Astrocyte of the hippocampus (primary cell): ENCODE measurements around the gene SELE.
"Not testable (repeated sequence)": the region's sequence is repeated elsewhere in the genome, so short reads cannot be mapped to it uniquely, and the experiment has no call there.

Source experiments
- DNase-seq: peaks from one replicate; pipeline ENCODE4 v3.0.0; 2011; ENCODE audit warnings: low read depth, low spot score

SELE gene

DNA sequence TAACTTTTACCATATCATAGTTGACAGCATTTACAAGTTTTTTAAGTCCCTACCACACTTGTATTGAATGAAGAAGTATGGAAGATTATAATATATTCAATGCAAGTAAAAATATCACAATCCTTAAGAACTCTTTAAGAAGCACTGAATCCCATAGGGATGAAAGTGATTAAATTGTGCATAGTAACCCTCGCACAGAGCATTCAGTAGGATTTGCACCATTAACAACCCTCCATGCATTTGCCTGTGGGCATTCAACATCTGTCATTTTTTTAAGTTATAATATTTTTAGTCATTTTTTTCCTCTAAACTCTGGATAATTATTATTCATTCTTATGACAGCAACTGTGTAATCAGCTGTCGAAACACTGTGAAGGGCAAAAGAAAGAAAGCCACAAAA is 10.1 kb downstream of the SELE start:
- no peak for DNase-seq

- peak; percentile 46 for DNase-seq
Measured at GRCh38 chr1:169722779-169723178, 11.1 kb downstream of the SELE start.

GRCh38 chr1:169715100-169715499 is 18.8 kb downstream of the SELE start:
- not testable (repeated sequence) for DNase-seq

- DNase-seq: not testable (repeated sequence)
Measured at GRCh38 chr1:169713090-169713489, 20.8 kb downstream of the SELE start.

DNA sequence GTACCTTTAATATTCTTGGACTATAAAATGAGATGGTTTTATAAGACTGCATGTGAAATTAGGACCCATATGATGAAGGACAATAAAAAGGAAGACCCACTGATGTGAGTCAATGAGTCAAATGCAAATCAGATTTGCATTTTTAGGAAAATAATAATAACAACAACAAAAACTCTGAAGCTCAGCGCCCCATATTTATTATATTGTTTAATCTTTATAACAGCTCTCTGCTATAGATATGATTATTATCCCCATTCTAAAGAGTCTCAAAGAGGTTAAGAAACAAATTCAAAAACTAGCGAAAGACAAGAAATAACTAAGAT is 21.6 kb downstream of the SELE start:
- DNase-seq: no peak

DNA sequence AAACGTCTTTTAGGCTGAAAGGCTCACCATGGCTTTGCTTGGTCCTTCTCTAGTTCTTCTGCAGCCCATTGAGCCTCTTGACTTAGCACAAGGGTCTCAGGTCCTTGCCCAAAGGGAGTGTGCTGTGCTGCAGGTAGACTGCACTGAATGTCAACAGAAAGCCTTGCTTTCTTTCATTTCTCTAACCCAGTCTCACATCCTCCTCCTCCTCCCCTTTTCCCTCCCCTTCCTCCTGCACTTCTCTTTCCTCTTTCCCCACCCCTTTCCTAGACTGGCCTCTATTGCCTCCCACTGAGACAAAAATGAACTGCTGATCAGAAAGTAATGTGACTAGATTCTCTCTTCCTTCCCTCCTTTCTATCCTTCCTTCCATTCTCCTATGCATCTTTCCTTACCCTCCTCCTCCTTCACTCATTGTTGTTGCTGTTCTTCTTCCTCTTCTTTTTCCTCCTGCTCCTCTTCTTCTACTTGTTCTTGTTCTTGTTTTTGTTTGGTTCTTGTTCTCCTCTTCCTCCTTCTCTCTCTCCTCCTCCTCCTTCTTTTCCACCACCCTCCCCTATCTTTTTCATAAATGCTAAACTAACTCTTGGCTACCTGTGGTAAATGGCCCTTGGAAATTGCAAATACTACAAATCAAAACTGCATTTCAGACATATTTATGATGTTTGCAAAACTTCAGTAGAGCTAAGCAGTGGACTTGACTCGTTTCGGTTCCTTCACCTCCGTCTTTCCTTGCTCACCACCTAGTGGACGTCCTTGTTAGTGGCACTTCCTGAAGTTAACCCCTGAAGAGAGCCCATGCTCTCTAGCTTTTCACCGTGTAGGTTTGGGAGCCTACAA is 22.2 kb downstream of the SELE start, which contains the start of gene SELL:
Gene SELL, minus strand, starts transcription at position 152 of the 840 bp plus-strand sequence. Its CDS starts 122 bp downstream, at position 30.
- peak; percentile 75 for DNase-seq

DNA sequence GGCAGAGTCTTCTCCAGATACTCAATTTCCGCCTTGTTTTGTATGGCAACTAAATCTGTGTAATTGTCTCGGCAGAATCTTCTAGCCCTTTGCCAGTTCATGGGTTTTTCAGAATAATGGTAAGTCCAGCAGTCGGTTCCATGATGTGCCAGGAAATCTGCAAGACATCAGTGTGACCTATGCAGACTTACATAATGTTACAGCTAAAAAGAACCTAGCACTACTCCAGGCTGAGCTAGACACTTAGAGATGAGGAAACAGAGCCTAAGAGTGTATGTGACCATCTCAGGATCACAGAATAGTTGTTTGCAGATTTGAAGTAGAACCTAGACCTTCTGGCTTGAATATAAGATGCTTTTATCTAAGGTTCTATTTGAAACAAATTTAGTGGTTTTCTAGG is 25.2 kb downstream of the SELE start:
- DNase-seq: no peak

- DNase-seq: no peak
Measured at GRCh38 chr1:169707912-169708604, 25.8 kb downstream of the SELE start.

- DNase-seq: no peak
Measured at GRCh38 chr1:169704797-169705196, 29.1 kb downstream of the SELE start.

- DNase-seq: no peak
Measured at GRCh38 chr1:169701261-169702005, 32.4 kb downstream of the SELE start.

GRCh38 chr1:169699707-169700106 is 34.2 kb downstream of the SELE start:
- DNase-seq: no peak

- no peak for DNase-seq
Measured at GRCh38 chr1:169698976-169699375, 34.9 kb downstream of the SELE start.

DNA sequence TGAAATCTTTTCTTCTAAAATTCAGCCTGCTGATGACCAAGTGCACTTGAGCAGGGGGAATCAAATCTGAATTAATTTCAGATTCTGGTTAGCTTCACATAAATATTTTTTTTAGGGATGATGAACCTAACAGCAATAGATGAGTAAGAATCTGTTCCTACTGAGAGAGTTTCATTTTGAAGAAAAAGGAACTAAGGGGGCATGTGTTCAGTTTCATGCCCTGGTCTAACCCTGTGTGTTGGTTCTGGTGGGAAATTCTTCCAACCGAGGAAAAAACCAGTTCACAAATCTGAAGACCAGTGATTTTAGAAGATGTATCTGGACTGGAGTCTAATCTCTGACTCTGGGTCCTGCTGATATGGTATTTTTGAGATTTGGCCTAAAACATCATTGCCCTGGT is 36.1 kb downstream of the SELE start:
- DNase-seq: no peak

- DNase-seq: no peak
Measured at GRCh38 chr1:169696273-169697100, 37.4 kb downstream of the SELE start.

DNA sequence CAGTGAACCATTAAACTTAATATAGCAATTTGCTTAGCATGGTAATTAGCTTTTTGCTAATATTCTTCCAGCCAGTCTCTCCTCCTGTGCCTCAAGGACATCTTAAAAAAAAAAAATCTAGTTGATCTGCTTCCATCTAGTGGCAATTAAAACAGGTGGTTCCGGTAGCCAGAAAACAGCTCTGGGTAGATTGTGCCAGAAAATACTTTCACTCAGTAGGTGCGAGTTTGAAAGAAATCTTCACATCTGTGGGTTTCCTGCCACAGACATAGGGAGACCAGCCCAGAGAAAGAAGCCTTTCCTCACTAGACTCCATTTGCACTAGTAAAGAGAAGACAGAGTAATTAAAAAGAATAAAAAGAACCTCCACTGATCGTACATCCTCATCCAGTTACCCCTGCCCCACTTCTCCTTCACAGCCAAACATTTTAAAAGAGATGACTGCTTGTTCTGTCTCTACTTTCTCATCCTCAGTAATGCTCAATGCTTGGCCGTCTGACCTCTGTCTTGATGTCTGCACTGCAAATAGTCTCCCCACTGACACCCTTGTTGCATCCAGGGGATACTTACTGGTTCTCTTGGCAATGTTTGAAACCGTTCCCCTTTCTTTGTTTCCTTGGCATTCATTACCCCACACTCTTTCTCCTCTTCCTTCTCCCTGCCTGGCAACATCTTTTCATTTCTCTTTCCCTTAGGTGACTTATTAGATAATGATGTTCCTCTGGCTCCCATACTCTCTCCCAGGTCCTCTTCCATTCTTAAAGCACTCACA is 39.4 kb downstream of the SELE start:
- no peak for DNase-seq

DNA sequence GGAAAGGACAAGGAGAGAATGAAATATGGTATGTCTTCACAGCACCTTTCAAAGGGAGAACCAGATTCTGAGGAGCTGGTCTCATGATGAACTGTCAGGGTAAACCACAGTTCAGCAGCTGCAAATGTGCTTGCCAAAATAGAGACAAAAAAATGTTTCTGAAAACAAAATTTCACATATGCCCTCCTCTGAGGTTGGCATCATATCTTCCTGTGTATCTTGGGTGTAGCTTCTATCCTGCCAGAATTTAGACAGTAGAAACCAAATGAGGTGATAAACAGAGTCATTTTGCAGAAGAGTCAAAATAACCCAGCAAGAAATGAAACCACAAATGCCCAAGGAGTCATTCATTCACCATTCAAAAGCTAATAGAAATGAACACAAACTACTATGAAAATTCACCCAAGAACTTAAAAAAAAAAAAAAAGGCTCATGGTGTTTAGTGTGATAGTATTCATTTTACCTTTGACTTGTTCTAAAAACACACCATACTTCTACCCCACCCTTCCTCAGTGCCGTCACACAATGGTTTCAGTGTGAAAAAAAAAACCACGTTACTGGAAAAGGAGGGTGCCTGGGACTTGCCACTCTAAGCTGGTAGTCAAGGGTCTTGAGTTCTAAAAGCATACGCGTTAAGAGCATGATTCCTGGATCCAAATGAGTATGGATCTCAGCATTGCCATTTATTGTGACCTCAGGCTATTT is 41.0 kb downstream of the SELE start:
- DNase-seq: no peak

- no peak for DNase-seq
Measured at GRCh38 chr1:169690489-169690888, 43.4 kb downstream of the SELE start.

GRCh38 chr1:169689395-169689794 is 44.5 kb downstream of the SELE start:
- no peak for DNase-seq

GRCh38 chr1:169688377-169688776 is 45.5 kb downstream of the SELE start:
- not testable (repeated sequence) for DNase-seq

DNA sequence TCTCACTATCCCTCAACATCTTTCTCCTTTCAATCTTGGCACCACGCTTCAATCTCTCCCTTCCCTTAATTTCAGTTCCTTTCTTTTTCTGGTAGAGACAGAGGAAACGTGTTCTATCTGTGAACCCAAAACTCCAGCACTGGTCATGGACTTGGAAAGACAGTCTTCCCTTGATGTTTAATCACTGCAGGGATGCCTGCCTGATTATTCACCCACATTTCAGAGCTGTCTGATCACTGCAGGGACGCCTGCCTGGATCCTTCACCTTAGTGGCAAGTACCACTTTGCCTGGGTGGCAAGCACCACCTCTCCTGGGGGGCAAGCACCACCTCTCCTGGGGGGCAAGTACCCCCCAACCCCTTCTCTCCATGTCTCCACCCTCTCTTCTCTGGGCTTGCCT is 50.2 kb downstream of the SELE start:
- no peak for DNase-seq
